Left renal cortex interstitium (tissue), 4 donors: ENCODE results near the gene SNAP29. TPM values are rescaled to one million over a fixed set of nuclear protein-coding genes. Genes with fewer than 3 reads are reported as not detected.
"Not testable (repeated sequence)": the region's sequence is repeated elsewhere in the genome, so short reads cannot be mapped to it uniquely, and the experiment has no call there.

Experiments
- DNase-seq, 4 donors: peaks; one replicate each; pipeline ENCODE4 v3.0.0-alpha.2; 2013; ENCODE audit warnings: low read depth in 4 of 4, low spot score in 2 of 4, missing footprints in 1 of 4
- polyA plus RNA-seq, 4 donors: library from polyadenylated mRNA; unstranded; fragments of 120-200 nt; gene quantifications; one replicate each; pipeline ENCODE4 v1.2.1, GENCODE V29; 2013; ENCODE audit not compliant: insufficient read length in 4 of 4

Gene SNAP29
- polyA plus RNA-seq, 4 donors, result 30.1 to 33.8 (median 30.4) TPM

DNA sequence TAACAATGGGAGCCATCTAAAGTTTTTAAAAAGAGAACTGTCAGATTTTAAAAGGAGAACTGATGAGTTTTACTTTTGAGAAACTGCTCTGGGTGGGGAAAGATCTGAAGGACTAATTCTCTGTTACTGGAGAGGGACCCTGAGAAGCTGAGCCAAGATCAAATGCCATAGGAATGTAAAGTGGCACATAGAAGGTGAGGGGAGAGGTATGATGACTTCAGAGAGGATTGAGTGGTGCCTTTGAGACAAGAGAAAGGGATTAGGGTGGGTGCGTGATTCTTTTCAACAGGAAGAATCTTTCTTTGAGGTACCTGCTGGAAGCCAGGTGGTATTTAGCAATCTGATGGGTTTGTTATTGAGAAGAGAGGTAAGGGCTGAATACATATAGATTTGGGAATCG is 67.4 kb downstream of the SNAP29 start:
- DNase-seq, result no peak

- DNase-seq, result no peak
Observed at GRCh38 chr22:20927940-20928572, 69.2 kb downstream of the SNAP29 start.

- DNase-seq, result no peak
Observed at GRCh38 chr22:20928573-20928967, 69.8 kb downstream of the SNAP29 start.

- DNase-seq, result no peak
Observed at GRCh38 chr22:20930004-20930403, 71.2 kb downstream of the SNAP29 start.

DNA sequence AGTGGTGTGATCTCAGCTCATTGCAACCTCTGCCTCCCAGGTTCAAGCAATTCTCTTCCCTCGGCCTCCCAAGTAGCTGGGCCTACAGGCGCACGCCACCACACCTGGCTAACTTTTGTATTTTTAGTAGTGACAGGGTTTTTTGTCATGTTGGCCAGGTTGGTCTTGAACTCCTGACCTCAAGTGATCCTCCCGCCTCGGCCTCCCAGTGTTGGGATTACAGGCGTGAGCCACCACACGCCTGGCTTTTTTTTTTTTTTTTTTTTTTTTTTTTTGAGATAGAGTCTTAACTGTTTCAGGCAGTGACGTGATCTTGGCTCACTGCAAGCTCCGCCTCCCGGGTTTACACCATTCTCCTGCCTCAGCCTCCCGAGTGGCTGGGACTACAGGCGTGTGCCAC is 71.6 kb downstream of the SNAP29 start:
- DNase-seq, result not testable (repeated sequence)

- DNase-seq, result no peak
Observed at GRCh38 chr22:20931126-20931654, 72.4 kb downstream of the SNAP29 start.

- no peak for DNase-seq
Observed at GRCh38 chr22:20933910-20934309, 75.1 kb downstream of the SNAP29 start.

- DNase-seq, result not testable (repeated sequence)
Observed at GRCh38 chr22:20935049-20935448, 76.2 kb downstream of the SNAP29 start.

DNA sequence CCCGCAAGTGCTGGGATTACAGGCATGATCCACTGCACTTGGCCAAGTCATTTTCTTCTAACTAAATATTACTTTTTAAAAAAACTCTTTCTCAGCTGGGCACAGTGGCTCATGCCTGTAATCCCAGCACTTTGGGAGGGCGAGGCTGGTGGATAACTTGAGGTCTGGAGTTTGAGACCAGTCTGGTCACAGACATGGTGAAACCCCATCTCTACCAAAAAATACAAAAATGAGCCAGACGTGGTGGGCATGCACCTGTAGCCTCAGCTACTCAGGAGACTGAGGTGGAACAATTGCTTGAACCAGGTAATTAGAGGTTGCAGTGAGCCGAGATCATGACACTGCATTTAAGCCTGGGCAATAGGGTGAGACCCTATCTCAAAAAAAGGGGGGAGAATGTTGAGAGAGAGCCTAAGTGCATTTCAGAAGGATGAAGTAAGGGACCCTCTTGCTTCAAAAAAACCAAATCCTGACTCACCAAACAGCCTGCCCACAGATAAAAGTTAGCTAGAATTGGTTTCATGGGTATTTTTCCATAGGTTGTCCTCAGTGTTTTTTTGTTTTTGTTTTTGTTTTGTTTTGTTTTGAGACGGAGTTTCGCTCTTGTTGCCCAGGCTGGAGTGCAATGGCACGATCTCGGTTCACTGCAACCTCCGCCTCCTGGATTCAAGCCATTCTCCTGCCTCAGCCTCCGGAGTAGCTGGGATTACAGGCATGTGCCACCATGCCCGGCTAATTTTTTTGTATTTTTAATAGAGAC is 77.2 kb downstream of the SNAP29 start:
- DNase-seq, result not testable (repeated sequence)

DNA sequence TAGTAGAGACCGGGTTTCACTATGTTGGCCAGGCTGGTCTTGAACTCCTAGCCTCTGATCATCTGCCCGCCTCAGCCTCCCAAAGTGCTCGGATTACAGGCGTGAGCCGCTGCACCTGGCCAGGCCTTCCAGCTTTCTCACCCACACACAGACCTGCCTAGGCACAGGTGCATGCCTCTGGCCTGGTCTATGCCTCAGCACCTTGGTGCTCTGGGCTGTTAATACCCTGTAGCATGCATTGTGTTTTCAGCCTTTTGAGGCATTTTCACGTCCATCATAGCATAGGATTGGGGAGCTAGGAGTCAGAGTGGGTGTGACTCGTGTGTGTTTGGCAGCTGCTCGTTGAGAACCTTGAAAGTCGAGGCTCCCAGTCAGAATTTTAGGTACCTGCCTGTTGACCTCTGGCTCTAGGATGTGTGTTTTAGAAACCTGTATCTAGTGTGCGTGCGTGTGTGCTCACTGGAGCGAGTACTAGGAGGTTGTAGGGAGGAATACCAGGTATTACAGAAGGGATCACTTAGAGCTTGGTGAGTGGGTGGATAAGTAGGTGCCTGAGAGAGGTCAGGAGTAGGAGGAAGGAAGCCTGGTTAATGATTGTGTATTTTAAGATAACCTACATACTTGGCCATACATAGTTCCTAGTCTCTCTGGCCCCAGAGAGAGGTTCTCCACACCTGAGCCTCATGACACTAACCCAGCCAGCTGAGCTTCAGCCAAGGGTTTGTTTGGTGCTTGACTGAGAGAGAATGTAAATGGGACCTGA is 78.4 kb downstream of the SNAP29 start:
- no peak for DNase-seq

GRCh38 chr22:20937794-20938671 is 79.2 kb downstream of the SNAP29 start:
- DNase-seq, result no peak

DNA sequence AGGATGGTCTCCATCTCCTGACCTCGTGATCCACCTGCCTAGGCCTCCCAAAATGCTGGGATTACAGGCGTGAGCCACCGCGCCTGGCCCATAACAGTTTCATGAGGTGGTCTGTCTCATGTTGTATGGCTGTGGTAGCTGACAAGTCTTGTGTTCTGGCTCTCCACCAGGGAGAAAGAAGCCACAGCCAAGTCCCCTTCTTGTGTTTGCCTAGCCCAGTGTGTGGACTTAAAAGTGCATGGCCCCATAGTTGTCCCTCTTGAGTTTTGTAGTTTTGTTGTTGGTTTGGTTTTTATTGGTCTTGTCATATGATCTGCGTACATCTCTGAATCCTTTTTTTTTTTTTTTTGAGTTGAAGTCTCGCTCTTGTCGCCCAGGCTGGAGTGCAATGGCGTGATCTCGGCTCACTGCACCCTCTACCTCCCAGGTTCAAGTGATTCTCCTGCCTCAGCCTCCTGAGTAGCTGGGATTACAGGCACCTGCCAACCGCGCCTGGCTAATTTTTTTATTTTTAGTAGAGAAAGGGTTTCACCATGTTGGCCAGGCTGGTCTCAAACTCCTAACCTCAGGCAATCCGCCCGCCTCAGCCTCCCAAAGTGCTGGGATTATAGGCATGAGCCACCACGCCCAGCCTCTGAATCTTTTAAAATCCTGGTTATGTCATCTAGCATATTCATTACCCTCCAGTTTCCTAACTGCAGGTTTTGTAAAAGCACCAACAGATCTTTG is 80.8 kb downstream of the SNAP29 start:
- not testable (repeated sequence) for DNase-seq

DNA sequence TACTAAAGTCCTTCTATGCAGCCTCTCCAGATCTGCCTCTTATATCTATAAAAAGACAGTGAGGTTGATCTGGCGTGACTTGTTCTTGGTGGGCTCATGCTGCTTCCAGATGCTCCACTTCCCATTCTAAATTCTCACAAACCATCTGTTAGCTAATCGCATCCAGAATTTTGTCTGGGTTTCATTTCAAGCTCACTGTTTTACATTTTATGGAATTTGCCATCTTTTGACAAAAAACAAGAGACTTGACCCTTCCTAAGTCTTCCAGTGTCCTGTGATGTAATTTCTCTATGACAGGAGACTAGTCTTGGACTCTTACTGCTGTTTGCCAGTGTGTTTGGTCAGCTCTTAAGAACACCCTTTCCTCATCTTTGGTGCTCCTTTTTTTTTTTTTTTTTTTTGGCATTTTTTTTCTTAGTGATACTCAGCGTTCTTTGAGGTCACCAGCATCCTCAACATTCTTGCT is 81.4 kb downstream of the SNAP29 start:
- no peak for DNase-seq

Other genes with a start within 250 kb of the SNAP29 start
- gene SERPIND1, start 84.9 kb upstream of the SNAP29 start, polyA plus RNA-seq, result 1 to 10 TPM; 2.2 to 7.4 (median 3.1) TPM
- gene PI4KA, start 196 bp upstream of the SNAP29 start, polyA plus RNA-seq, result 100 to 1,000 TPM in 1 of 4 donors, 10 to 100 TPM in 3; 54.2 to 105 (median 77.0) TPM
- gene CRKL, start 58.4 kb downstream of the SNAP29 start, polyA plus RNA-seq, result 10 to 100 TPM; 57.0 to 66.0 (median 61.4) TPM
- 1 to 10 TPM in 1 of 4 donors, under 1 TPM in 3; 0.54 to 1.3 (median 0.85) TPM for gene AIFM3, start 108.2 kb downstream of the SNAP29 start, polyA plus RNA-seq
- gene LZTR1, start 123.3 kb downstream of the SNAP29 start, polyA plus RNA-seq, result 10 to 100 TPM; 36.7 to 71.0 (median 54.6) TPM
- 10 to 100 TPM; 16.0 to 28.9 (median 22.5) TPM for gene THAP7, start 143.1 kb downstream of the SNAP29 start, polyA plus RNA-seq
- gene P2RX6, start 156.2 kb downstream of the SNAP29 start, polyA plus RNA-seq, result 1 to 10 TPM in 3 of 4 donors, under 1 TPM in 1; 0.92 to 2.3 (median 1.8) TPM
- gene SLC7A4, start 173.6 kb downstream of the SNAP29 start, polyA plus RNA-seq, result 1 to 10 TPM in 3 of 4 donors, under 1 TPM in 1; 0.99 to 1.8 (median 1.5) TPM
- under 1 TPM; 0.16 to 0.30 (median 0.19) TPM for gene LRRC74B, start 186.9 kb downstream of the SNAP29 start, polyA plus RNA-seq